Tibial nerve (tissue), 4 donors: ENCODE data around the gene CHMP1A. TPM values are rescaled to one million over a fixed set of nuclear protein-coding genes. Genes with fewer than 3 reads are reported as not detected.
"Not testable (repeated sequence)": the region's sequence is repeated elsewhere in the genome, so short reads cannot be mapped to it uniquely, and the experiment has no call there.

ENCODE experiments used
- DNase-seq, 2 donors: peaks; one replicate each; pipeline ENCODE4 v3.0.0-alpha.2; 2019; ENCODE audit warnings: low spot score in 2 of 2
- H3K27ac ChIP-seq, 4 donors: fragments of 200-600 bp; sonication (generic) in 3 of 4; one replicate each; pipeline ENCODE4 v1.5.1; 2017 to 2019; ENCODE audit warnings: mild to moderate bottlenecking in 1 of 4
- H3K27me3 ChIP-seq, 2 donors: fragments of 200-600 bp; sonication (generic) in 1 of 2; one replicate each; pipeline versions ENCODE4 v1.5.1 to v1.6.0; 2017 to 2019
- H3K36me3 ChIP-seq, 3 donors: fragments of 200-600 bp; sonication (generic); one replicate each; pipeline ENCODE4 v1.5.1; 2018 to 2019
- H3K4me1 ChIP-seq, 4 donors: fragments of 200-600 bp; sonication (generic) in 3 of 4; one replicate each; pipeline ENCODE4 v1.5.1; 2017 to 2019
- H3K4me3 ChIP-seq, 4 donors: fragments of 200-600 bp; sonication (generic) in 3 of 4; one replicate each; pipeline ENCODE4 v1.5.1; 2017 to 2019; ENCODE audit warnings: mild to moderate bottlenecking in 1 of 4, moderate library complexity in 1 of 4
- H3K9me3 ChIP-seq, 4 donors: fragments of 200-600 bp; sonication (generic) in 3 of 4; one replicate each; pipeline ENCODE4 v1.5.1; 2017 to 2019
- EP300 ChIP-seq, 2 donors: sonication (generic); formaldehyde crosslinking; IDR thresholded peaks; one replicate each; pipeline ENCODE4 v1.6.1; 2017; ENCODE audit warnings: antibody characterized with exemption in 2 of 2, mild to moderate bottlenecking in 1 of 2
- POLR2A ChIP-seq, 2 donors: fragments of 450-650 bp; IDR thresholded peaks; one replicate each; pipeline ENCODE4 v1.6.1; 2017; ENCODE audit warnings: antibody characterized with exemption in 2 of 2, mild to moderate bottlenecking in 2 of 2, moderate library complexity in 2 of 2
- WGBS, 2 donors: methylation state at CpG; one replicate each; pipeline ENCODE4 v1.1.5; 2018; 5-methylcytosine and 5-hydroxymethylcytosine counted together
- total RNA-seq, 4 donors: library from RNA; depleted of rRNA; stranded (reverse); fragments of >200 nt; gene quantifications; one replicate each; pipeline ENCODE4 v1.1.0, GENCODE V29; 2016
- TF ChIP-seq, protein P1 (sequence below), 5 experiments: fragments of 200-600 bp in 3 of 5; fragments of 450-650 bp in 2 of 5; sonication (generic) in 3 of 5; IDR thresholded peaks; one replicate each; pipeline ENCODE4 v1.5.1; 2016 to 2019; ENCODE audit warnings: antibody characterized with exemption in 5 of 5, mild to moderate bottlenecking in 3 of 5, moderate library complexity in 2 of 5

CHMP1A gene
- total RNA-seq, 4 donors from 2014 or later, result 90.0 to 109 (median 92.7) TPM

DNA sequence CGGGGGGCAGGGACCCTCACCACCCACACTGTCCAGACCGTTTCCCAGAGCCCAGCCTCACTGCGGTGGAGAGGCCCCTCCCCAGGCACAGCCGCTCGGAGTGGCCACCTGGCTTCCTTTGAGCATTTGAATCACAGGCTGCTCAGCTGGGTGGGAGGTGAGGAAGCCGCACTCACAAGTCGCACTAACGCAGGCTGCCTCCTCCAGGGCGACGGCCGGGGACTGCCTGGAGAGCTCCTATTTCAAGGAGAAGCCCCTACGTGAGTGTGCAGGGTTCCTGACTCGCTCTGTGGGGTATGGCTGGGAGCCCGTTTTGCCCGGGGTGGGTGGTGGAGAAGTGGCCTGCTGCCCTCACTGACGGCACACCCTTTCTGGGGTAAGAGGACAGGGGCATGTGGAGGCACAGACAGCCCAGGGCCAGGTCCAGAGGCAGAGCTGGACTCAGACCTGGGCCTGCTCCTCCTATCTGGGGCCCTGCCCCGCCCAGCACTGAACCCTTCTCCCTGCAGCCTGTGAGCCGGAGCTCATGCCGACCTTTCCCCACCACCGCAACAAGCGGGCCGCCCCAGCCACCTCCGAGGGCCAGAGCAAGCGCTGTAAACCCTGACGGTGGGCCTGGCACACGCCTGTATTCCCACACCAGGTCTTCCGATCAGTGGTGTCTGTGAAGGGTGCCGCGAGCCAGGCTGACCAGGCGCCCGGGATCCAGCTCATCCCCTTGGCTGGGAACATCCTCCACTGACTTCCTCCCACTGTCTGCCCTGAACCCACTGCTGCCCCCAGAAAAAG is 37.8 kb upstream of the CHMP1A start:
- 77 to 80% methylated on average over 15 to 27 of the region's 31 CpGs for WGBS, 2 donors
- no peaks in the 10 kb centered on the region for H3K9me3 ChIP-seq
- TF ChIP-seq POLR2A (IDR thresholded peaks at IDR 0.05) (no peak), EP300 (IDR thresholded peaks at IDR 0.05) (no peak)
- TF ChIP-seq, protein P1, sequence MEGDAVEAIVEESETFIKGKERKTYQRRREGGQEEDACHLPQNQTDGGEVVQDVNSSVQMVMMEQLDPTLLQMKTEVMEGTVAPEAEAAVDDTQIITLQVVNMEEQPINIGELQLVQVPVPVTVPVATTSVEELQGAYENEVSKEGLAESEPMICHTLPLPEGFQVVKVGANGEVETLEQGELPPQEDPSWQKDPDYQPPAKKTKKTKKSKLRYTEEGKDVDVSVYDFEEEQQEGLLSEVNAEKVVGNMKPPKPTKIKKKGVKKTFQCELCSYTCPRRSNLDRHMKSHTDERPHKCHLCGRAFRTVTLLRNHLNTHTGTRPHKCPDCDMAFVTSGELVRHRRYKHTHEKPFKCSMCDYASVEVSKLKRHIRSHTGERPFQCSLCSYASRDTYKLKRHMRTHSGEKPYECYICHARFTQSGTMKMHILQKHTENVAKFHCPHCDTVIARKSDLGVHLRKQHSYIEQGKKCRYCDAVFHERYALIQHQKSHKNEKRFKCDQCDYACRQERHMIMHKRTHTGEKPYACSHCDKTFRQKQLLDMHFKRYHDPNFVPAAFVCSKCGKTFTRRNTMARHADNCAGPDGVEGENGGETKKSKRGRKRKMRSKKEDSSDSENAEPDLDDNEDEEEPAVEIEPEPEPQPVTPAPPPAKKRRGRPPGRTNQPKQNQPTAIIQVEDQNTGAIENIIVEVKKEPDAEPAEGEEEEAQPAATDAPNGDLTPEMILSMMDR (IDR thresholded peaks at IDR 0.05), result no peak
- no peak for DNase-seq
- H3K4me3 ChIP-seq, result no peak overlapping the region
- no peak overlapping the region for H3K27ac ChIP-seq
- peaks cover 2 to 79% (median 10%) of the 10 kb centered on the region in 3 donors for H3K36me3 ChIP-seq
- peaks cover 0 to 9% (median 7%) of the 10 kb centered on the region in 4 donors for H3K4me1 ChIP-seq
- H3K27me3 ChIP-seq, result no peaks in the 10 kb centered on the region

DNA sequence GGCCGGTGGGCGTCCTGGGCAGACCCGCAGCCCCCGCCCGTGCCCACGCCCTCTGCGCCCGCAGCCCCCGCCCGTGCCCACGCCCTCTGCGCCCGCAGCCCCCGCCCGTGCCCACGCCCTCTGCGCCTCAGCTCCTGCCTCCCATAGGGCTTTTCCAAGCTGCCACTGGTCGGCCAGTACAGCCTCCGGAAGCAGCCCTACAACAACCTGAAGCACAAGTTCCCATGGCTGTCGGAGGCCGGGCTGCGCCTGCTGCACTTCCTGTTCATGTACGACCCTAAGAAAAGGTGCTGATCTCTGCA is 37.2 kb upstream of the CHMP1A start:
- not testable (repeated sequence) for H3K27ac ChIP-seq, DNase-seq, H3K27me3 ChIP-seq, H3K4me3 ChIP-seq, H3K9me3 ChIP-seq, H3K4me1 ChIP-seq
- H3K36me3 ChIP-seq, result peaks cover 2 to 82% (median 10%) of the 10 kb centered on the region in 3 donors
- 81 to 88% methylated on average over 15 to 23 of the region's 23 CpGs for WGBS, 2 donors

DNA sequence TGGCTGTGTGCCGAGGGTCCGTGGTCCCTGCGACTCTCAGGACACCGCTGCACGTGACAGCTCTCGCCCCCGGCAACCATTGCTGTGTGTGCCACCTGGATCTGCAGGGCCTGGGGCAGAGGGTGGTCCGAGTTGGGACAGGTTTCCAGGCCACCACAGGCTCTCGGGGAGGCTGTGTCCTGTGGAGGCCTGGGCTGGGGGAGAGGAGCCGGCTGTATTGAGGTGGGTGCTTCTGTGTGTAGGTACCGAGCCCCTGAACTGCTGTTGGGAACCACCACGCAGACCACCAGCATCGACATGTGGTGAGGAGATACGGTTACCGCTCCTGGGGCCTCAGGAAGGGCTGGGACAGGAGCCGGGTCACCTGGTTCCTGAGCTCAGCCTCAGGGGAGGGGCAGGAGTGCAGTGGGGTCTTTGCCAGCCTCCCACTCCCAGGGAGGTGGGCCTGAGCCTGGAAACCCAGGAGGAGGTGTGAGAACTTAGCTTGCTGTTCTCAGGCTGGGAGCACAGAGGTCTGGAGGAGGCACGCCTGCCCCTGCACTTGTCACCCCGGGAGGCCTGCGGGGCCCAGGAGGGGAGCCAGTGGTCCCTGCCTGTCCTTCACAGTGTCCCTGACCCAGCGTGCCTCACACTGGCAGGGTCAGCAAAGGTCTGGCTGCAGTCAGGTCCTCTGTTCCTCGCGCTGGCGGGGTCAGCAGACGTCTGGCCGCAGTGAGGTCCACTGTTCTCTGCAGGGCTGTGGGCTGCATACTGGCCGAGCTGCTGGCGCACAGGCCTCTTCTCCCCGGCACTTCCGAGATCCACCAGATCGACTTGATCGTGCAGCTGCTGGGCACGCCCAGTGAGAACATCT is 36.6 kb upstream of the CHMP1A start:
- peaks cover 2 to 82% (median 10%) of the 10 kb centered on the region in 3 donors for H3K36me3 ChIP-seq
- H3K4me3 ChIP-seq, result no peak overlapping the region
- no peaks in the 10 kb centered on the region for H3K9me3 ChIP-seq
- no peak overlapping the region for H3K27ac ChIP-seq
- H3K27me3 ChIP-seq, result no peaks in the 10 kb centered on the region
- no peak for DNase-seq
- no peaks in the 10 kb centered on the region for H3K4me1 ChIP-seq
- TF ChIP-seq POLR2A (IDR thresholded peaks at IDR 0.05), result no peak
- TF ChIP-seq, protein P1 (IDR thresholded peaks at IDR 0.05), result no peak
- no peak for TF ChIP-seq EP300 (IDR thresholded peaks at IDR 0.05)
- 83% methylated on average over 18 to 28 of the region's 32 CpGs for WGBS, 2 donors

DNA sequence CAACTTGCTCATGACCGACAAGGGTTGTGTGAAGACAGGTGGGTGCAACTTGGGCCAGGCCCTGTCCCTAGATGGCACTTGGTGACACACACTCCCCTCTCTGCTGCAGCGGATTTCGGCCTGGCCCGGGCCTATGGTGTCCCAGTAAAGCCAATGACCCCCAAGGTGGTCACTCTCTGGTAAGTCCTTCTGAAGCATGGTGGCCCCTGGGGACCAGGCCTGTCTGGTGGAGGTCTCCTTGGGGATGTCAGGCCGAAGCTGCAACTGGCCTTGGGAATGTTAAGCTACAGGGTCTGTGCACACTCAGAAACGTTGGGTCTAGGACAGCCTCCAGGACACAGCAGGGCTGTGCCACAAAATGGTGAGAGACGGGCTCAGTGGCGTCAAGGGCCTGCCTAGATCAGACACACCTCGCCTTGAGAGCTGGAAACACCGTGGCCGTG is 35.8 kb upstream of the CHMP1A start:
- WGBS, 2 donors, result 88 to 97% methylated on average over 11 of the region's 11 CpGs
- H3K36me3 ChIP-seq, result peaks cover 2 to 82% (median 10%) of the 10 kb centered on the region in 3 donors

DNA sequence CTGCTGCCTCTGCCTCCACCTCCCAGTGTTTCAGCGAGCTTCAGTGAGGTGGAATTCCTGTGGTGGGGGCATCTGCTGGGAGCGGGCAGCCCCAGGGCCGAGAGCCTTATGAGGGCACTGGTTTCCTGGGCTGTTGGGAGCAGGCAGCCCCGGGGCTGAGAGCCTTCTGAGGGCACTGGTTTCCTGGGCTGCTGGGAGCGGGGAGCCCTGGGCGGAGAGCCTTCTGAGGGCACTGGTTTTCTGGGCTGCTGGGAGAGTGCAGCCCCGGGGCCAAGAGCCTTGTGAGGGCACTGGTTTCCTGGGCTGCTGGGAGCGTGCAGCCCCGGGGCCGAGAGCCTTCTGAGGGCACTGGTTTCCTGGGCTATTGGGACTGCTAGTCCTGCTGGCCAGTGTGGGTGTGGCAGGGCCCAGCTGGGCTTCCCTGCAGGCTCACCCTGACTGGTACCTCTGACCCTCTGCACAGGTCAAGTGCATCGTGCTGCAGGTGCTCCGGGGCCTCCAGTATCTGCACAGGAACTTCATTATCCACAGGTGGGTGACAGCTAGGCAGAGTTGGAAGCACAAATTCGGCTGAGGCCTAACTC is 34.6 kb upstream of the CHMP1A start:
- no peaks in the 10 kb centered on the region for H3K27me3 ChIP-seq
- H3K36me3 ChIP-seq, result peaks cover 2 to 71% (median 6%) of the 10 kb centered on the region in 3 donors
- 82 to 83% methylated on average over 7 to 13 of the region's 13 CpGs for WGBS, 2 donors
- no peak overlapping the region for H3K4me3 ChIP-seq
- no peak for DNase-seq
- no peak for TF ChIP-seq POLR2A (IDR thresholded peaks at IDR 0.05)
- H3K27ac ChIP-seq, result no peak overlapping the region
- peaks cover 0 to 8% (median 4%) of the 10 kb centered on the region in 4 donors for H3K4me1 ChIP-seq
- no peaks in the 10 kb centered on the region for H3K9me3 ChIP-seq

More for the DNA sequence above, 35.8 kb upstream of the CHMP1A start:
- H3K27ac ChIP-seq, result no peak overlapping the region
- no peaks in the 10 kb centered on the region for H3K27me3 ChIP-seq
- TF ChIP-seq POLR2A (IDR thresholded peaks at IDR 0.05), result no peak
- TF ChIP-seq, protein P1 (IDR thresholded peaks at IDR 0.05), result no peak
- no peak for TF ChIP-seq EP300 (IDR thresholded peaks at IDR 0.05)
- no peak for DNase-seq
- H3K4me3 ChIP-seq, result no peak overlapping the region
- no peaks in the 10 kb centered on the region for H3K9me3 ChIP-seq
- no peaks in the 10 kb centered on the region for H3K4me1 ChIP-seq
